NCI-H748 treated with DMSO at 0.1 percent for 48 hours (cell line): ENCODE results near the gene NCOA4.
"Not testable (repeated sequence)": the region's sequence is repeated elsewhere in the genome, so short reads cannot be mapped to it uniquely, and the experiment has no call there.

Source experiments
- DNase-seq: peaks from one replicate; lab custom pipeline; 2025; lab: John Stamatoyannopoulos, UW

NCOA4 gene

GRCh38 chr10:46052057-46052790 is 21.8 kb upstream of the NCOA4 start:
- DNase-seq = no peak

GRCh38 chr10:46050941-46051623 is 20.7 kb upstream of the NCOA4 start:
- no peak for DNase-seq

DNA sequence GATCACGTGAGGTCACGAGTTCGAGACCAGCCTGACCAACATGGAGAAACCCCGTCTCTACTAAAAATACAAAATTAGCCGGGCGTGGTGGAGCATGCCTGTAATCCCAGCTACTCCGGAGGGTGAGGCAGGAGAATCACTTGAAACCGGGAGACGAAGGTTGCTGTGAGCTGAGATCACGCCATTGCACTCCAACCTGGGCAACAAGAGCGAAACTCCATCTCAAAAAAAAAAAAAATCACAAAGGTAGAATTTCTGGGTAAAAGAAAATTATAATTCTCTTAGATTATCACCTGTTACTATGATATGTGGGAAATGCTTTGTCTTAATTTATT is 19.0 kb upstream of the NCOA4 start:
- not testable (repeated sequence) for DNase-seq

DNA sequence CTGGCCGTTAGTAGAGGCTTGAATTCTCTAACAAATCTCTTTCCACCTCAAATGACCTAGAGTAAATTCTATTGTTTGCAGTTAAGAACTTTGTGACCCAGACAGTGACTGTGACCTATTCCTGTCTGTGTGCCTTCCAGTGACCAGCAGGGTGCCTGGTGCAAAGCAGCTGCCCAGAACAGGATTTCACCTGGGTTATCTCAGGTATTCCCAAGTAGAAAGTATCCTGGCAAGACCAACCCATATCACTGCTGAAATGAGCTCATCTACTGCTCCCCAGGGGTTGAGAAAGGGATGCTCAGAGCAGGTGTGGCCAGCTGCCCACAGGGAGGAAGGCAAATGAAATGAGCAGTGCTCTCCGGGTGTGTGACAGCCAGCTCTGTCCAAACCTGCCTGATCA is 17.7 kb upstream of the NCOA4 start:
- no peak for DNase-seq

DNA sequence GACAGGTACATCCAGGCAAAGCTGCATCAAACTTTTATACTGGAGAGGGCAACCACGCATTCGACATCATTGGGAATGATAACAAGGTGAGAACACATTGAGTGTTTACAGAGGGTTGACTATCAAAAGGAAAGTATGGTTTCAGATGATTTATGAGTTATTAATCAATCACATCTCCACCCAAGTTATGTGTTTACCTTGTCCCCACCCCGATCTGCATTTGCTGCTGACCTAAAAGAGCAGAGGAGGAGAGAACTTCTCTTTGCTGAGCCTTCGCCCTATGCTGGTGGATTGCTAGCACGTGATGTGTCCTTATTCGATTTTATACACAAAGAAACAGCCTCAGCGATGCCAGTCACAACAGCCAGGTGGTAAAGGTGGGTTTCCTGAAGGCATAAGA is 15.8 kb upstream of the NCOA4 start, which contains the start of gene MSMB:
TSS of gene MSMB (minus strand) at position 9 of the 400 bp plus-strand sequence. CDS start 32 bp downstream, outside the sequence.
- no peak for DNase-seq

DNA sequence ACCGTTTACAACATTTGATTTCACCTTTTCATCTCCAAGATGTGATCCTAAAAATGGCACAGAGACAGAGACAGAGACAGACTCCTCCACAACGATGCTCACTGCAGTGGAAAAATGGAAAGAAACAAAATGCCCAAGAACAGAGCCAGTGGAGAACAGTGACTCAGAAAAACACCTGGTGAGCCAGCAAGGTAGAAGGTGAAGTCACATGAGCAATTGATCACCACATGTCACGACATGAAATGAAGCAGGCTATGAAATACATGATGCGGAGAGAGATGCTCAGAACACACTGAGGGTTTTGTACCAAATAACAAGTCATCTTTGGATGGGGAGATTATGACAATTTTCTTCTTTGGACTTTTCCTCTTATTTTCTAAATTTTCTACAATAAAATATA is 12.1 kb upstream of the NCOA4 start:
- DNase-seq = no peak

DNA sequence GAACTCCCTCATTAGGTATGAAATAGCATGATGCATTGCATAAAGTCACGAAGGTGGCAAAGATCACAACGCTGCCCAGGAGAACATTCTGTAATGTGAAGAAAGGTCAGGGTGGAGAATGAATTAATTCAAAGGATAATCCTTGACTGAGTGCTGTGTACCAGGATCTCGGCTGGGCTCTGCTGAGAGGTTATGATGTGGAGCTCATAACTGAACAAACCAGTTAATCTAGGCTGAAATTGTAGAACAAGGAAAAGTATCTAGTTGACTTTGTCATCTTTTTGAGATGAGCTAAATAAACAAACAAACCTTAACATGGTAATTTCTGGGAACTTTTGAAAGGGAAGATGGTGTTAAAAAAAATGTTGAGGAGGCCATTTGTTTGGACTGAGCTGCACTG is 9.6 kb upstream of the NCOA4 start:
- DNase-seq = no peak

DNA sequence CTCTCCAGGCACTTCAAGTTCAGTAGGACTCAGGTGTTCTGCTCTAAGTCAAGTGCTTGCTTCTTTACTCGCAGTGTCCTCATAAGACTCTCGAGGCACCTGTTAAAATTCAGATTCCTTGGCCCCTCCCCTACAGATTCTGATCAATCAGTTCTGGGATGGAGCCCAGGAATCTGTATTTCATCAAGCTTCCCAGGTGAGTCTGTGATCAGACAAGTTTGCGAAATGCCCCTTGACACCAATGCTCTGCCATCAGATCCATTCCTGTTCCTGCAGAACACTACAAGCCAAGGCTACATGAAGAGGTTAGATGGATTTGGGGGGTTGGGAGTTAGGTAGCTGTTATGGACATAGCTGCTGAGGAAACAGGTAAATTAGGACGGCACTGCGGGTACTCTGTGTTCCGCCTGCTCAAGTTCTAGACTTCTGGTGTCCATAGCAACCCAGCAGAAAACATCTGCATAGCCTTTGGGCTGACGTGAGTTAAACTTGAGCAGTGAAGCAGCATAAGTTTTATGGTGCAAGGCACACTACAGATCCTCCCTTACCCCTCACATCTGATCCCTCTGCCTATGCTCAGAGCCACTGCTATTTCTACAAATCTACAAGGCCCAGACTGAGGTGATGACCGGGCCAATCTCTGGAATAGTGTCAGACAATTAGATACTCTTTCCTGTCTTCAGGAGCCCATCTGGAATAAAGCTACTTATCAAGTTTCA is 6.8 kb upstream of the NCOA4 start:
- no peak for DNase-seq

GRCh38 chr10:46035923-46036849 is 5.8 kb upstream of the NCOA4 start:
- no peak for DNase-seq

- no peak for DNase-seq
Observed at GRCh38 chr10:46033602-46034011, 3.2 kb upstream of the NCOA4 start.

DNA sequence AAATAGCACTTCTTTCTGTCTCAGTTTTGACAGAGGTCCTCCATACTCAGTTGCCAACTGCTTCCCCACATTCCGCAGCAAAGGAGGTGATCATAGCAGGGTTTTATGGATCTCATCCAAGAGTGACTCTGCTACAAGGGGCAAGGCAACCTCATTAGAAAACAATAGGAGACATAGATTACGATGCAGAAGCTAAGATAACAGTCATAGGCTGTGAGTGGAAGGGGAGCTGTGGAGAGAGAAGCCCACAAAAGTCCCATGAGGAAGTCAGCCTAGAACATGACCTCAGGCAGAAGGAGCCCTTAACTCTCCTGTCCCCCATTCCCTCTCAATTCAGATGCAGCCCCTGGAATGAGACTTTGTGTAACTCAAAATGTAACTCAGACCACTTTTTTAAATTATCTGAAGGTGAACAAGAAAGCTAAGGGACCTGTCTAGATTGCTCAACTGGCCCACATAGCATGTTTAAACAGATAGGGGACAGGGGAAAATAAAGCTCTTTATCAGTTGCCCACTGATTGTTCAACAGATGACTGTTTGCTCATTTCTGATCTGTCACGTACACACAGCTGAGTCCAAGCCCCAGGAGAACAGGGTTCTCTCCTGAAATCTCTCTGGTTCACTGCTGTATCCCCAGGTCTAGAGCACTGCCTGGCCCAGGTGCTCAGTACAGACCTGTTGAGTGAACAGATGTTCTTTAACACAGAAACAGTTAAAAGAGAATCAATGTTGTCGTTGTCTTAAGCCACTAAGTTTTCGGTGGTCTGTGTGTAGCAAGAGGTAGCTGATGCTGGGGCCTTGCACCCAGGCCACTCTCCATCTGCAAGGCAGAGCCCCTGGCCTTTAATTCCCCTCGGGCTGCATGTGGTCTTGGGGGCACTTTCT is 1.5 kb upstream of the NCOA4 start:
- DNase-seq = no peak

DNA sequence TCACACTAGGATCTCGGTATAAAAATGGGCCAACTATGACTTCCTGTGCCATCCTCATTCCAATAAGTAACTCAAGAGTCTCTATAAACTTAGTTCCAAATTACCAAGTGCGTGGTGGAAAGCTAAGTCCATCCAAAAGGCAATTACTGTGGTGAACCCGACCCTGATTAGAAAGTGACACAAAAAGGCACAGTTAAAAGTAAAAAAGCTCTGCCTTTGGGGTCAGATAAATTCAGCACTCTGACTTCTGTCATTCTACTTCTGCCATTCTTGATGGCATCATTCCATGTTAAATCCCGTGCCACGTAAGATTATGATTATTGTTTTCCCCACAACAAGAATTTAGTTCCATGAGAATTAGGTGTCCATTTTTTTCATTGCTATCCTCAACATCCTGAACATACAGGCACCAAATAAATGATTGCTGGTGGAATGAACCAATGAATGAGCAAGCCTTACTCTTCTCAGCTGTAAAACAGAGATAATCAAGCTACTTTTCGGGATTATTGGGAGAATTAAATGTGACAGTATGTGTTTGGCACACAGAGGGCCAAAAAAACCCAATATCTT is 877 bp downstream of the NCOA4 start:
- DNase-seq = no peak

GRCh38 chr10:46028584-46029460 is 1.6 kb downstream of the NCOA4 start:
- DNase-seq = peak; percentile 20

DNA sequence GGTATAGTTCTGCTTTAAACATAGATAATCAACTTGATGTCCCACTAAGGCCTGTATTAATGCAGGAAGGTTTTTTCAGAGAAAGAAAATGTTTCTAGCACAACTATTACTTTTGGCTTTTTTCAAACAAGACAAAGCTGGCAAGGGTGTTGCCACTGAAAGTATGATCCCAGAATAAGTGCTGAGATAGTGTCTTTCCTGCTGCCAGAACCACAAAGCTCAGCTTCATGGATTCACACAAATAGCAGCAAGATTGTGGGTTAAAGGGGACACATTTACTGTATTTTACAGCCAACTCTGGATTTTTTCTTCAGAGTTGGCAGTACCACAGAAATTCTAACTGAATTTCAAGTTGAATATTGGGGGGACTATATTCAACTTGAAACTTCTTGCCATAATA is 4.3 kb downstream of the NCOA4 start:
- DNase-seq = no peak

GRCh38 chr10:46025406-46025805 is 5.0 kb downstream of the NCOA4 start:
- DNase-seq = no peak

GRCh38 chr10:46024948-46025347 is 5.5 kb downstream of the NCOA4 start:
- no peak for DNase-seq

DNA sequence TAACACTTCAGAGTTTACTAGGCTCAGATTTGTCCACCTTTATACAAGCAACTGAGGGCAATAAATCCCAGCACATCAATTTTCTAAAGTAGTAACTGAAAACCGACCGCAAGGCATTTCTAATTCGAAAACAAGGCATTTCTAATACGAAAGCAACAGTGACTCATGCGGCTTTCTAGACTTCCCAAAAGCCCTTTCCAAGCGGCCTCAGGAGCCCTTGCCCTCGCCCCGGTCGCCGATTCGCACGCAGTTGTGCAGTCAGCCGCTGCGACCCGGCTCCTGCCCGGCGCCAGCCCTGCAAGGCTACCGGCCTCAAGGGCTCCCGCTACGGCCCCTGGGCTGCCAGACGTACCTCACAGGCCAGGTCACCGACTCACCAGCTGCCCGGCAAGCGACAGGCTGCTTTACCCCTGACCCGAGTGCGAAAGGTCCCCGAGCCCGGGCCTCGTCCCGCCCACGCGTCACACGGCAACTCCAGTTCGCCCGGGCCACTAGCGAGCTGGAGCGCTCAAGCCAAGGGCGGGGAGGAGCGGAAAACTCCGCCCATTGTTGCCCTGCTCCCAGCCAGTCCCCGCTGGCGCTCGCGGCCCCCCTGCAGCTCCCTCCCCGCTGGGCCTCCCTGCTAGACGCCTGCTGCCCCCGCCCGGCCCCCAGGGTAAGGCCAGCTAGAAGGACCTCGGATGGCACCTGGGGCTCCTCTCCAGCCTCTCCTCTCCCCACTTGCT is 7.3 kb downstream of the NCOA4 start:
- DNase-seq = peak; percentile 5

- DNase-seq = no peak
Observed at GRCh38 chr10:46020344-46020657, 10.1 kb downstream of the NCOA4 start.
